ENCODE results near the gene IFT122.
A peak's percentile ranks its signal among the peaks of the same experiment; 100 is the strongest.

The IFT122 gene

DNA sequence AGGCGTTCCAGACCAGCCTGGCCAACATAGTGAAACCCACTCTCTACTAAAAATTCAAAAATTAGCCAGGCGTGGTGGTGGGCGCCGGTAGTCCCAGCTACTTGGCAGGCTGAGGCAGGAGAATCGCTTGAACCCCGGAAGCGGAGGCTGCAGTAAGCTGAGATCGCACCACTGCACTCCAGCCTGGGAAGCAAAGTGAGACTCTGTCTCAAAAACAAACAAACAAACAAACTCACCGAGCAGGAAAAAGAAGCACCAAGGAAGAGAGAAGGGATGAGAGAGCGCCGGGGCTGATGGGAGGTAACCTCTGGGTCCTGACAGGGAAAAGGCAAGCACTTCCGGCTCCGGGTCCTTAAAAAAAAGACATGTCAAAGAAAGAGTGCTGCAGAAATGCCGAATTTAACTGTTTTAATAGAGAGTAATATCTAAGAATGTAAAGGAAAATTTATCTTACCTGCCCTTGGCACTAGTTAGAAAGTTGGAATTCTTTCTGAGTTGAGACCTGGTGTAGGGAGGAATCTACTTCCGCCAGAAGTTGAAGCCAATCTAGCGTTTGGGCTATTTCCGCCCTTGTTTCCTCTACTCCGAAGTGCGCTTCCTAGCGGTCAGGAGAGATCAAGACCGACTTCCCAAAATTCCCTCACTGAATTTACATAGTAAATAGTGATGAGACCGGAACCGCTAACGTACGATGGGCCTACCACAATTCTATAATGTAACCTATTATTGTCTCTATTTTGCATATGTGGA, 40.7 kb upstream of the IFT122 start:
- TF ChIP-seq, protein P1, sequence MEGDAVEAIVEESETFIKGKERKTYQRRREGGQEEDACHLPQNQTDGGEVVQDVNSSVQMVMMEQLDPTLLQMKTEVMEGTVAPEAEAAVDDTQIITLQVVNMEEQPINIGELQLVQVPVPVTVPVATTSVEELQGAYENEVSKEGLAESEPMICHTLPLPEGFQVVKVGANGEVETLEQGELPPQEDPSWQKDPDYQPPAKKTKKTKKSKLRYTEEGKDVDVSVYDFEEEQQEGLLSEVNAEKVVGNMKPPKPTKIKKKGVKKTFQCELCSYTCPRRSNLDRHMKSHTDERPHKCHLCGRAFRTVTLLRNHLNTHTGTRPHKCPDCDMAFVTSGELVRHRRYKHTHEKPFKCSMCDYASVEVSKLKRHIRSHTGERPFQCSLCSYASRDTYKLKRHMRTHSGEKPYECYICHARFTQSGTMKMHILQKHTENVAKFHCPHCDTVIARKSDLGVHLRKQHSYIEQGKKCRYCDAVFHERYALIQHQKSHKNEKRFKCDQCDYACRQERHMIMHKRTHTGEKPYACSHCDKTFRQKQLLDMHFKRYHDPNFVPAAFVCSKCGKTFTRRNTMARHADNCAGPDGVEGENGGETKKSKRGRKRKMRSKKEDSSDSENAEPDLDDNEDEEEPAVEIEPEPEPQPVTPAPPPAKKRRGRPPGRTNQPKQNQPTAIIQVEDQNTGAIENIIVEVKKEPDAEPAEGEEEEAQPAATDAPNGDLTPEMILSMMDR (IDR thresholded peaks at IDR 0.05; ENCODE audit: low read length, missing control alignments), result peak; percentile 83

DNA sequence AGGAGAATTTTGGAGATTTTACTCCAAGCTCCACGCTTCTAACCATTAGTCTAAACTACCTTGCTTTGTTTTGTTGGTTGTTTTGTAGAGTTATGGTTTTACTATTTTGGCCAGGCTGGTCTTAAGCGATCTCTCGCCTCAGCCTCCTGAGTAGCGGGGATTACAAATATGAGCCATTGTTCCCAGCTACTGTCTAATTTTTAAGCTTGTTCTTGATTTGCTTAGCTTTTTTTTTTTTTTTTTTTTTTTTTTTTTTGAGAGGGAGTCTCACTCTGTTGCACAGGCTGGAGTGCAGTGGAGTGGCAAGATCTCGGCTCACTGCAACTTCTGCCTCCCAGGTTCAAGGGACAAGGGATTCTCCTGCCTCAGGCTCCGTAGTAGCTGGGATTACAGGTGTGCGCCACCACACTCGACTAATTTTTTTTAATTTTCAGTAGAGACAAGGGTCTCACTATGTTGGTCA, 40.1 kb upstream of the IFT122 start:
- H3K4me3 ChIP-seq (replicated peaks; ENCODE audit: low read depth, low read length), result no peak overlapping the region
- peak; percentile 38 for DNase-seq (ENCODE audit: low read depth)

More for the DNA sequence above, 40.7 kb upstream of the IFT122 start:
- H3K4me3 ChIP-seq (replicated peaks; ENCODE audit: low read depth, low read length), result peak overlapping the region; percentile 92
- DNase-seq (ENCODE audit: low read depth), result peak; percentile 98

DNA sequence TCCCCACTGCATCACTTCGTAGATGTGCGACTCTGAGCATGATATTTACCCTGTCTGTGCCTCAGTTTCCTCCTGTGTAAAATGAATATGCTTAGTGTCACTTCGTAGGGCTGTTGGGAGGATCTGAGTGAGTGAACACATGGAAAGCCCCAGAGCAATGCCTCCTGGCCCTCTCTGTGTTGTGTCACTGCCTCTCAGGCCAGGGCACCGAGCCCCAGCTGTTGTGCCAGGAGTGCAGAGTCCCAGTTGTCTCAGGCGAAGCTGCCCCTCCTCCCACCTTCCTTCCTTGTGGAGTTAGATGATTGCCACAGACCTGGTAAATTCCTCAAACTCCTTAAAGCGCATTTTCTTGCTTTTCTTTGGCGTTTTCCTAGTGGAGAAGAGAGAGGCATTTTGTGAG, 37.8 kb upstream of the IFT122 start:
- no peak for DNase-seq (ENCODE audit: low read depth)
- TF ChIP-seq, protein P1 (IDR thresholded peaks at IDR 0.05; ENCODE audit: low read length, missing control alignments), result no peak
- no peak overlapping the region for H3K4me3 ChIP-seq (replicated peaks; ENCODE audit: low read depth, low read length)

More for the DNA sequence above, 40.1 kb upstream of the IFT122 start:
- TF ChIP-seq, protein P1 (IDR thresholded peaks at IDR 0.05; ENCODE audit: low read length, missing control alignments), result no peak

DNA sequence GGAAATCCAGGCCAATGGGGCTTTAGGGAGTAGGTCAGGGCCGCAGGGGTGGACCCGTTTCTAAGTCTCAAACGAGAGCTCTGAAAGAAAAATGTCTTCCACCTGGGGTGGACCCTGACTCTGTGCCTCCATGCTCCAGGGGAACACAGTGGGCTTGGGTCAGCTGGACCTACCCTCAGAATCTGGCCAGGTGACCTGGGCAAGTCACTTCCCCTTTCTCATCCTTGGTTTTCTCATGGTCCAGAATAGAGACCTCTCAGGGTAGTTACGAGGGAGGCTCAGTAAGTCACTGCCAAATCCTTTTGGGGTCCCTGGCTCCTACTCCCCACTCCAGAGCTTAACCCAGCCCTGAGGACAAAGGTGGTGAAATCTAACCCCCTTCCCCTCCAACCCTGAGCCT, 37.4 kb upstream of the IFT122 start:
- TF ChIP-seq, protein P1 (IDR thresholded peaks at IDR 0.05; ENCODE audit: low read length, missing control alignments), result no peak
- no peak overlapping the region for H3K4me3 ChIP-seq (replicated peaks; ENCODE audit: low read depth, low read length)
- DNase-seq (ENCODE audit: low read depth), result no peak

DNA sequence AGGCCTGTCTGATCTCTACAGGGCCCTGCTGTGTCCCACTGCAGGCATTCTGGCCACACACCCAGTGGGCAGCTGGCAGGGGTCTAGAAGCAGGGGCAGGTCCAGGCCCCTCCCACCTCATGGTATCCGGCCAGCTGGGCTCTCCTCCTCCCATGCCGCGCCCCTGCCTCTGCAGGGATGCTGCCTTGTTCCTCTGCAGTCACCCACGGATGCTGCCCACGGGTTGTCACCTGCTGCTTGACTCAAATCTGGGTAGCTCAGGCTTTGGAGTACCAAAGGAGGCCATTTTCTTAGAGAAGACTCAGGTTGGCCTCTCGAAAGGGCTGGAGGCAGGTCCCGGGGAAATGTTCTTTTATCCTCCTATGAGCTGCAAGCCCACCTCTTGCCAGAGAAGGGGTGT, 36.6 kb upstream of the IFT122 start:
- H3K4me3 ChIP-seq (replicated peaks; ENCODE audit: low read depth, low read length), result no peak overlapping the region
- TF ChIP-seq, protein P1 (IDR thresholded peaks at IDR 0.05; ENCODE audit: low read length, missing control alignments), result no peak
- DNase-seq (ENCODE audit: low read depth), result no peak

DNA sequence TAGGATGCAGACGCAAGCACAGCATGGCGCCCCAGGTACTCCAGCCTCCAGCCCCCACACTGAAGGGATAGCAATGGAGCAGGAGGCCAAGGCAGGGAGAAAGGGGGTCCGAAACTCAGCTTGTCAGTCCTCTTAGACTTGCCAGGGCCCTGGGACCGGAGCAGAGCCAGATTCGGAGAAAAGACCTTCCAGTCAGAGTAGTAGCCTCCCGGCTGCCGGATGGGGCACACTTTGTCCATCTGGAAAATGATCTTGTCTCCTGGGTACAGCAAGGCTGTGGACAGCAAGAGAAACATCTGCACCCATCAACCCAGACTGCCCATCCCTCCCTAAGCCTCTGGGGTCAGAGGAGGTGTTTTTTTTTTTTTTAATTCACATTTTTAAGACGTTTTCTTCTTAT, 35.9 kb upstream of the IFT122 start:
- TF ChIP-seq, protein P1 (IDR thresholded peaks at IDR 0.05; ENCODE audit: low read length, missing control alignments), result no peak
- no peak for DNase-seq (ENCODE audit: low read depth)
- H3K4me3 ChIP-seq (replicated peaks; ENCODE audit: low read depth, low read length), result no peak overlapping the region

DNA sequence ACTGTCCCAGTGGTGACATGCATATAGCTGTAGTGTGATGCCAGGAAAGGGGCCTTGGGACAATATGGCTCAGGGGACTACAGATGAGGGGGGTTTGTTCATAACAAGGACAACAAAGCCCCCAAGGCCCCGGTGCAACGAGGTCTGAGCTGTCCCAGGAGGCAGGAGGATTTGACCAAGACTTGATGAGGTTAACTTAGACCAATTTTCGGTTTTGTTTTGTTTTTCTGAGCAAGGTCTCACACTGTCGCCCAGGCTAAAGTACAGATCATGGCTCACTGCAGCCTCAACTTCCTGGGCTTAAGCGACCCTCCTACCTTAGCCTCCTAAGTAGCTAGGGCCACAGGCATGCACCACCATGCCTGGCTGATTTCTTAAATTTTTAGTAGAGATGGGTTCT, 35.4 kb upstream of the IFT122 start:
- H3K4me3 ChIP-seq (replicated peaks; ENCODE audit: low read depth, low read length), result no peak overlapping the region
- no peak for DNase-seq (ENCODE audit: low read depth)
- TF ChIP-seq, protein P1 (IDR thresholded peaks at IDR 0.05; ENCODE audit: low read length, missing control alignments), result no peak

All from fibroblast of pulmonary artery (primary cell).